Measurements from ENCODE around the gene FAM13C.
"Not testable (repeated sequence)": the region's sequence is repeated elsewhere in the genome, so short reads cannot be mapped to it uniquely, and the experiment has no call there.

FAM13C gene

GRCh38 chr10:59229441-59229840, 132.9 kb downstream of the FAM13C start:
- Histone ChIP-seq H2AFZ (ENCODE audit: low read depth, low read length) (no peak overlapping the region), H3K4me3 (ENCODE audit: low read depth in 1 of 2, low read length in 2 of 2) (no peak overlapping the region), H3K4me2 (ENCODE audit: insufficient read depth, low read length) (no peak overlapping the region), H3K9me3 (ENCODE audit: insufficient read depth, low read length, severe bottlenecking) (no peaks in the 10 kb centered on the region), H4K20me1 (ENCODE audit: insufficient read depth, low read length) (no peaks in the 10 kb centered on the region), H3K9ac (ENCODE audit: low read depth, low read length) (no peak overlapping the region), H3K27me3 (ENCODE audit: insufficient read depth, low read length, poor library complexity) (no peaks in the 10 kb centered on the region), H3K27ac (ENCODE audit: low read length) (no peak overlapping the region), H3K79me2 (ENCODE audit: insufficient read depth, low read length) (no peaks in the 10 kb centered on the region), H3K4me1 (ENCODE audit: insufficient read depth, low read length) (no peaks in the 10 kb centered on the region), H3K36me3 (ENCODE audit: insufficient read depth, low read length) (no peaks in the 10 kb centered on the region)
- DNase-seq (no peak), ATAC-seq (ENCODE audit: insufficient read depth, low read depth) (no peak)
- TF ChIP-seq EZH2 (IDR thresholded peaks at IDR 0.05; ENCODE audit: borderline replicate concordance, low read depth, low read length, severe bottlenecking) (no peak), CTCF (IDR thresholded peaks at IDR 0.05; ENCODE audit: borderline replicate concordance, extremely low read depth, low read length, poor library complexity, severe bottlenecking) (no peak)

GRCh38 chr10:59227136-59227673, 135.1 kb downstream of the FAM13C start:
- DNase-seq (no peak), ATAC-seq (ENCODE audit: insufficient read depth, low read depth) (no peak)
- H3K4me2 ChIP-seq (ENCODE audit: insufficient read depth, low read length), result no peak overlapping the region
- H3K9me3 ChIP-seq (ENCODE audit: insufficient read depth, low read length, severe bottlenecking), result no peaks in the 10 kb centered on the region
- TF ChIP-seq EZH2 (IDR thresholded peaks at IDR 0.05; ENCODE audit: borderline replicate concordance, low read depth, low read length, severe bottlenecking) (no peak), CTCF (IDR thresholded peaks at IDR 0.05; ENCODE audit: borderline replicate concordance, extremely low read depth, low read length, poor library complexity, severe bottlenecking) (no peak)
- no peak overlapping the region for H3K9ac ChIP-seq (ENCODE audit: low read depth, low read length)
- H2AFZ ChIP-seq (ENCODE audit: low read depth, low read length), result no peak overlapping the region
- H4K20me1 ChIP-seq (ENCODE audit: insufficient read depth, low read length), result no peaks in the 10 kb centered on the region
- H3K4me3 ChIP-seq (ENCODE audit: low read depth in 1 of 2, low read length in 2 of 2), result no peak overlapping the region
- H3K79me2 ChIP-seq (ENCODE audit: insufficient read depth, low read length), result no peaks in the 10 kb centered on the region
- H3K27ac ChIP-seq (ENCODE audit: low read length), result no peak overlapping the region
- no peaks in the 10 kb centered on the region for H3K27me3 ChIP-seq (ENCODE audit: insufficient read depth, low read length, poor library complexity)
- no peaks in the 10 kb centered on the region for H3K4me1 ChIP-seq (ENCODE audit: insufficient read depth, low read length)
- no peaks in the 10 kb centered on the region for H3K36me3 ChIP-seq (ENCODE audit: insufficient read depth, low read length)

GRCh38 chr10:59225211-59225610, 137.1 kb downstream of the FAM13C start:
- Histone ChIP-seq H3K9me3 (ENCODE audit: insufficient read depth, low read length, severe bottlenecking) (no peaks in the 10 kb centered on the region), H3K79me2 (ENCODE audit: insufficient read depth, low read length) (no peaks in the 10 kb centered on the region), H4K20me1 (ENCODE audit: insufficient read depth, low read length) (no peaks in the 10 kb centered on the region), H3K4me2 (ENCODE audit: insufficient read depth, low read length) (no peak overlapping the region), H3K36me3 (ENCODE audit: insufficient read depth, low read length) (no peaks in the 10 kb centered on the region), H3K27me3 (ENCODE audit: insufficient read depth, low read length, poor library complexity) (no peaks in the 10 kb centered on the region), H2AFZ (ENCODE audit: low read depth, low read length) (no peak overlapping the region), H3K9ac (ENCODE audit: low read depth, low read length) (no peak overlapping the region), H3K4me1 (ENCODE audit: insufficient read depth, low read length) (no peaks in the 10 kb centered on the region), H3K4me3 (ENCODE audit: low read depth in 1 of 2, low read length in 2 of 2) (no peak overlapping the region), H3K27ac (ENCODE audit: low read length) (no peak overlapping the region)
- DNase-seq (no peak), ATAC-seq (ENCODE audit: insufficient read depth, low read depth) (no peak)
- TF ChIP-seq EZH2 (IDR thresholded peaks at IDR 0.05; ENCODE audit: borderline replicate concordance, low read depth, low read length, severe bottlenecking), result no peak
- no peak for TF ChIP-seq CTCF (IDR thresholded peaks at IDR 0.05; ENCODE audit: borderline replicate concordance, extremely low read depth, low read length, poor library complexity, severe bottlenecking)

- not testable (repeated sequence) for ATAC-seq (ENCODE audit: insufficient read depth, low read depth); H3K4me2 ChIP-seq (ENCODE audit: insufficient read depth, low read length); H3K27me3 ChIP-seq (ENCODE audit: insufficient read depth, low read length, poor library complexity); DNase-seq; H3K36me3 ChIP-seq (ENCODE audit: insufficient read depth, low read length); H3K9ac ChIP-seq (ENCODE audit: low read depth, low read length); H3K4me3 ChIP-seq (ENCODE audit: low read depth in 1 of 2, low read length in 2 of 2); H4K20me1 ChIP-seq (ENCODE audit: insufficient read depth, low read length); H2AFZ ChIP-seq (ENCODE audit: low read depth, low read length); H3K27ac ChIP-seq (ENCODE audit: low read length); H3K4me1 ChIP-seq (ENCODE audit: insufficient read depth, low read length); H3K79me2 ChIP-seq (ENCODE audit: insufficient read depth, low read length); H3K9me3 ChIP-seq (ENCODE audit: insufficient read depth, low read length, severe bottlenecking)
These were observed 138.8 kb downstream of the FAM13C start for GRCh38 chr10:59223597-59223996.

All from DND-41 (cell line).